ENCODE data around the gene VAV3. TPM values are rescaled to one million over a fixed set of nuclear protein-coding genes. Genes with fewer than 3 reads are reported as not detected.

Gene VAV3
- total and polyA plus RNA-seq, 9 of the 15 experiments (the other 6 are each of a cell fraction or from before 2014, with no cell fraction given) = not detected

- TF ChIP-seq ARID2 (IDR thresholded peaks at IDR 0.05) = no peak
These were observed 144.2 kb downstream of the VAV3 start (continued) for GRCh38 chr1:107820801-107821200.

- Histone ChIP-seq H3K9me3 (replicated peaks; ENCODE audit: control insufficient read depth, insufficient read depth, low read depth, low read length) (no peaks in the 10 kb centered on the region), H3K4me2 (ENCODE audit: insufficient read depth, low read length) (no peak overlapping the region), H4K20me1 (replicated peaks; ENCODE audit: control insufficient read depth, insufficient read depth, low read length) (no peaks in the 10 kb centered on the region), H2AFZ (ENCODE audit: low read depth, low read length) (no peak overlapping the region), H3K4me3 (no peak overlapping the region), H3K79me2 (ENCODE audit: control insufficient read depth, insufficient read depth, low read length) (no peaks in the 10 kb centered on the region), H3K9ac (ENCODE audit: insufficient read depth in 1 of 2, low read depth in 2 of 2, low read length in 2 of 2) (no peak overlapping the region), H3K27me3 (ENCODE audit: control insufficient read depth in 2 of 2, insufficient read depth in 2 of 2, low read length in 2 of 2) (no peaks in the 10 kb centered on the region), H3K27ac (ENCODE audit: extremely low read depth, low read depth, low read length) (no peak overlapping the region), H3K9me1 (ENCODE audit: control insufficient read depth, insufficient read depth, low read length) (no peaks in the 10 kb centered on the region), H3K36me3 (ENCODE audit: control insufficient read depth, insufficient read depth, low read length) (no peaks in the 10 kb centered on the region), H3K4me1 (replicated peaks in 1 of 2; ENCODE audit: control insufficient read depth in 2 of 2, insufficient read depth in 2 of 2, low read length in 2 of 2) (no peaks in the 10 kb centered on the region)
- BruUV-seq (replicated peaks) = no TSS peak
- FAIRE-seq = no peak
- no peak for DNase-seq (ENCODE audit: extremely low read depth in 1 of 4, low spot score in 3 of 4)
- WGBS (ENCODE audit: insufficient coverage, low coverage, missing lambda C conversion rate) = 0% methylated on average over 2 of the region's 2 CpGs
- intact Hi-C loops (cut with micrococcal nuclease) = no loop called here
- ChIA-PET CTCF (ENCODE audit: low intra/inter-chr PET ratio) (no interaction called here), POLR2A (no interaction called here)
- no peak for ATAC-seq
- in situ Hi-C loops (cut with MboI) = no loop called here
- TF ChIP-seq PRDM10 (IDR thresholded peaks at IDR 0.05; ENCODE audit: partially characterized antibody) (no peak), RNF219 (CRISPR knock-in tag; IDR thresholded peaks at IDR 0.05) (no peak)
These were observed 147.0 kb downstream of the VAV3 start for GRCh38 chr1:107817935-107818334.
